Large intestine (tissue), 3 donors: ENCODE data around the gene EFNB1. TPM values are rescaled to one million over a fixed set of nuclear protein-coding genes. Genes with fewer than 3 reads are reported as not detected.

ENCODE experiments used
- DNase-seq, 2 donors: peaks; one replicate each; pipeline versions ENCODE4 v3.0.0 to v3.0.0-alpha.2; 2013
- H3K27ac ChIP-seq: one replicate; pipeline ENCODE4 v1.5.1; 2013; ENCODE audit warnings: low read length
- H3K27me3 ChIP-seq: 2 replicates; pipeline ENCODE4 v1.6.1; 2013; ENCODE audit warnings: low read length; ENCODE audit not compliant: control insufficient read depth, insufficient read depth
- H3K36me3 ChIP-seq: 2 replicates; pipeline ENCODE4 v1.6.1; 2013; ENCODE audit warnings: low read length; ENCODE audit not compliant: control insufficient read depth, insufficient read depth
- H3K4me1 ChIP-seq: one replicate; pipeline ENCODE4 v1.6.1; 2013; ENCODE audit warnings: low read length; ENCODE audit not compliant: control insufficient read depth, insufficient read depth
- H3K4me3 ChIP-seq: one replicate; pipeline ENCODE4 v1.5.1; 2013; ENCODE audit warnings: low read length
- H3K9me3 ChIP-seq: one replicate; pipeline ENCODE4 v1.6.1; 2013; ENCODE audit warnings: mild to moderate bottlenecking, low read depth, low read length, moderate library complexity; ENCODE audit not compliant: control insufficient read depth
- whole genome bisulfite sequencing: methylation state at CpG from one replicate; pipeline ENCODE4 v1.1.5; 2013; ENCODE audit warnings: low lambda C conversion rate; ENCODE audit not compliant: insufficient coverage; 5-methylcytosine and 5-hydroxymethylcytosine counted together
- polyA plus RNA-seq: library from polyadenylated mRNA; unstranded; fragments of 120-200 nt; gene quantifications from one replicate; pipeline ENCODE4 v1.2.1, GENCODE V29; 2013

Gene EFNB1
- polyA plus RNA-seq, 1 donor = 25.4 TPM

DNA sequence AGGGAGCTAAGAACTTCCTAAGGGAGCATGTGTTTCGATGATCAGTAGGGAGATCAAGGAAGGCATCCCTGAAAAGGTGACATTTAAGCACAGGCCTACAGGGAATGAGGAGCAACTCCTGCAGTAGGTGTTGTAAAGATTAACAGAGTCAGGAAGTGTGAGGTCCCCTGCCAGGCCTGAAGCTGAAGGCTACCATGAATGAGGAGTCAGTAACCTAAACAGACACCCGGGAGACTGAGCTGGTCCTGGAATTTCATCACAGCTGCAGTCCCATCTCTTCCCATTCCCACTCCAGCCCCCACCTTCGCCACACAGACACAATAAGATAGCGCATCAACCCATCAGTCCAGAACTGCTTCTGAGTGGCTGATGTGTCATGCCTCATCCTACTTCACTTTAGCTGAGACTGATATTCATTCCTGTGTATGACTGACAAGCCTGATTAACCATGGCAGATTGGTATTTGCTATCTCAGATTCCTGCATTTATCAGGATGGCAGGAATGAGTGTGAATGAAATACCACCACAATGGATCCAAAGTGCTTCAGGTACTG, 27.0 kb upstream of the EFNB1 start:
- H3K9me3 ChIP-seq = no peaks in the 10 kb centered on the region
- no peaks in the 10 kb centered on the region for H3K4me1 ChIP-seq
- no peak overlapping the region for H3K4me3 ChIP-seq
- no peaks in the 10 kb centered on the region for H3K27me3 ChIP-seq
- H3K36me3 ChIP-seq = no peaks in the 10 kb centered on the region
- WGBS = 80% methylated on average over 1 of the region's 4 CpGs
- no peak for DNase-seq
- H3K27ac ChIP-seq = no peak overlapping the region

DNA sequence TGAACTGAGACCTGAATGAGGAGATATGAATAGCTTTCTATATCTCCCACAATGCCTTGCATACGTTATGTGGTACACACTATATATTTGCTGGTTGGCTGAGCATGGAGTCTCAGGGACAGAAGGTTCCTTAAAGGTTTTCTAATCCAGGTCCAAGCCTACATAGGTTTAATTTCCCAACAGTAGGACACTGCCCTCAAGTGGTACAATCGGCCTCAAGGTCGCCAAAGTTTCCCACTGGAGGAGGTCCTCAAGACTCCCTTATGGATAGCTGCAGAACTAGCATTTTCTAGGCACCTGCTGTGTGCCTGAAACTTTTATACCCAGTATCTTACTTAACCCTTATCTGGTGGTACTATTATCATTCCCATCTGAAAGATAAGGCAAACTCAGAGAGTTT, 21.0 kb upstream of the EFNB1 start:
- DNase-seq = no peak
- Histone ChIP-seq H3K36me3 (no peaks in the 10 kb centered on the region), H3K9me3 (no peaks in the 10 kb centered on the region), H3K4me1 (no peaks in the 10 kb centered on the region), H3K4me3 (no peak overlapping the region), H3K27me3 (no peaks in the 10 kb centered on the region), H3K27ac (no peak overlapping the region)
- no CpG with 5 or more reads among the region's 3 CpGs for WGBS

DNA sequence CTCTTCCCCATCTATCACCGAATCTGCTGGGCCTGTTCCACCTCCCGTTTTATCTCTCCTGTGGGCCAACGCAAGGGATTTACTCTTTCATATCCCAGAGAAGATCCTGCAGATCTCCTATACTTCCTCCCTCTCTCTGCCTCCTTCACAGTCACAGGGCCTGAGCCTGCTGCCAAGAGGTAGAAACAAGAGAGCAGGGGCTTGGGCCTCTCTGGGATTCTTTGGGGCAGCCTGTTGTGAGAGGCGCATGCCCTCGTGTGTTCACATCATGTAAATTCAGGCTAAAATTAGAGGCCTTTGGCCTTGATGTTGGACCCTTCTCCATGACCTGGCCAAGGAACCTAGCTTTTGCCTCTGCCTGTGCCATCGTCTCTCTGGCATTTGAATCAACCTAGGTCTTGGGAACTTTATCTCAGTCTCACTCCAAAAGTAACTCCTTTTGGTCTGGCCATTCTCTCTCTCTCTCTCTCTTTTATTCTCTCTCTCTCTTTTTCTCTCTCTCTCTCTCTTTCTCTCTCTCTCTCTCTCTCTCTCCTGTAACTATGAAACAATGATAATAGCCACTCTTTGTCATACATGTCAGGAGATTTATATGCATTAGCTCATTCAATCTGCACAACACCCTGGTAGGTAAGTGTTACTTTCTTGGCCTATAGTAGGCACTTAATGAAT, 20.0 kb upstream of the EFNB1 start:
- no peaks in the 10 kb centered on the region for H3K36me3 ChIP-seq
- H3K27me3 ChIP-seq = no peaks in the 10 kb centered on the region
- H3K4me3 ChIP-seq = no peak overlapping the region
- WGBS = no CpG with 5 or more reads among the region's 6 CpGs
- H3K4me1 ChIP-seq = no peaks in the 10 kb centered on the region
- no peaks in the 10 kb centered on the region for H3K9me3 ChIP-seq
- no peak for DNase-seq
- H3K27ac ChIP-seq = no peak overlapping the region

DNA sequence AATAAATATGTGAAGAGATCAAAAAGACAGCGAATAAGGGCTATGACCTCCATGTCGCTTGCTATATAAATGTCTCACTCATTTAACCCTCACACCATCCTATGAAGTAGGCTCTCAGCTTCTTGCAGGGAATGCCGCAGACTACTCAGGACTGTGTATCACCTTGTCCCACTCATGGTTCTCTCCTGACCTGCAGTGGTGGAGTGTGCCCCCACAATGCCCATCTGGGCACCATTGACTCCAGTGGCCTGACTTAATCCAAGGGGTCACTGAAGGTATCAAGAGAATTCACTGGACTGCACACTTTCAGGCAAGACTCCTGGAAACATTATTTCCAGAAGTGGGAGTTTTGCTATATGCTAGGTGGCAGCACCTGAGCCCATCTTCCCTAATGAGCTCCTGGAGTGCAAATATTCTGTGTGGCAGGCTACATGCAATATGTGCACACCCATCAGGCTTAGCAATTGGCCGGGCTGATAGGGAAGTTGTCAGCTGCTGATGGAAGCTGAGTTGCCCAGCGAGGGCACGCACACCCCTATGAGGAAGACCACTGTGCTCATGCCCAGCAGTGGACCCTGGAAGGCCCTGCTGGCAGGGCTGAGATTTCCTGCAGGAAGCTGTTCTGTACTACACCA, 8.2 kb upstream of the EFNB1 start:
- H3K27me3 ChIP-seq = no peaks in the 10 kb centered on the region
- no peak overlapping the region for H3K27ac ChIP-seq
- no peak for DNase-seq
- no CpG with 5 or more reads among the region's 6 CpGs for WGBS
- no peaks in the 10 kb centered on the region for H3K36me3 ChIP-seq
- H3K4me3 ChIP-seq = no peak overlapping the region
- no peaks in the 10 kb centered on the region for H3K9me3 ChIP-seq
- no peaks in the 10 kb centered on the region for H3K4me1 ChIP-seq

DNA sequence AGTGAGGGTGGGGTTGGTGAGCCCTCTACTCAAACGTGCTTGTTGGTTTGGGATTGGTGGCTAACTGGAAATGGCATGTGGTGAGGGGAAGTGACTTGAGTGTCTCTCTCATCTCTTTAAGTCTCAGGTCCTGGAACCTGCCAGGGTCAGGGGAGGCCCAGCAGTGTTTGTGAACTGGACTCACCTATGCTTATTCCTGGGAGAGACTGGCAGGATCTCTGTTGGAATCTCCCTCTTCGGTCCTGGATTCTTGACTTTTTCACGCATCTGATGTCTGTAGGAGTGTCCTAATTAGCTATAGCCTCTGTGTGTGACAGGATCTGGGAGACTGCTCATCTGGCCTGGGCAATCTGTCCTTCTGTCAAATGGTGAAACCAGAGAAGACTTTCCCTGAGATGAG, 7.2 kb upstream of the EFNB1 start:
- Histone ChIP-seq H3K4me1 (peaks cover 4% of the 10 kb centered on the region), H3K9me3 (no peaks in the 10 kb centered on the region), H3K27me3 (no peaks in the 10 kb centered on the region), H3K4me3 (no peak overlapping the region), H3K36me3 (no peaks in the 10 kb centered on the region), H3K27ac (no peak overlapping the region)
- WGBS = no CpG with 5 or more reads among the region's 3 CpGs
- no peak for DNase-seq

DNA sequence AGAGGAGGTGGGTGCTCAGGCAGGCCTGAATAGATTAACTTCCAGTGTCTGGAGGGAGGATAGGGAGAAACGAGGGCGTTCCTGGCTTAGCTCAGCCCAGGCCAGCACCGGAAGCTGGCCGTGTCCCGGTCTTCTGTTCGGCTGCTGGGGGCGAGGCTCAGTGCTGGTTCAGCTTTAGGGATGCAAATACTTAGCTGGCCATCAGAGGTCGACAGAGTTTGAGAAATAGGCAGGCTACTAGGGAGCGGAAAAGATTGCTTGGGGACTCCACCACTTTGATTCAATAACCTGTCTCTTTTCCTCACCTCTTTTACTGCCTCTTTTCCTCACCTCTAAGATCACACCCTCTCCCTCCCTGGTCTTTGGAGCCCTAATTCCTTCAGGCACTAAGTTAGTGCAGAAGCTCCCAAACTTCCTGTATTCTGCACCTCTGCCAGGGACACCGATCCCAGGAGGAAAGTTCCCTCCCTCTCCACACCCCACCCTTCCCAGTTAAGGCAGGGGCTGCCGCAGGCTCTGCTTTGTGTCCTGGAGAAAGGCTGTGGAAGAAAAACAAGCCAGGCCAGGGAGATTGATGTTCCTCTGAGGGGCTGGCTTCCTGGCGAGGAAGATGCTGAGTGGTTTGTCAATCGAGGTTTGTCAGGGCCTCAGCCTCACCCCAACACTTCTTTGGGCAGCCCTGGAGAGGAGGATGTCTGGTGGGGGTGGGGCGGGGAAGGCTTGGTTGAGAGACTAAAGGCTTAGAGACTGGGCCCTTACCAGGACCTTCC, 6.0 kb upstream of the EFNB1 start:
- DNase-seq = peak in 1 of 2 donors; percentile 50
- WGBS = no CpG with 5 or more reads among the region's 14 CpGs
- Histone ChIP-seq H3K4me3 (no peak overlapping the region), H3K9me3 (no peaks in the 10 kb centered on the region), H3K27me3 (no peaks in the 10 kb centered on the region), H3K4me1 (peaks cover 9% of the 10 kb centered on the region), H3K27ac (no peak overlapping the region), H3K36me3 (no peaks in the 10 kb centered on the region)

DNA sequence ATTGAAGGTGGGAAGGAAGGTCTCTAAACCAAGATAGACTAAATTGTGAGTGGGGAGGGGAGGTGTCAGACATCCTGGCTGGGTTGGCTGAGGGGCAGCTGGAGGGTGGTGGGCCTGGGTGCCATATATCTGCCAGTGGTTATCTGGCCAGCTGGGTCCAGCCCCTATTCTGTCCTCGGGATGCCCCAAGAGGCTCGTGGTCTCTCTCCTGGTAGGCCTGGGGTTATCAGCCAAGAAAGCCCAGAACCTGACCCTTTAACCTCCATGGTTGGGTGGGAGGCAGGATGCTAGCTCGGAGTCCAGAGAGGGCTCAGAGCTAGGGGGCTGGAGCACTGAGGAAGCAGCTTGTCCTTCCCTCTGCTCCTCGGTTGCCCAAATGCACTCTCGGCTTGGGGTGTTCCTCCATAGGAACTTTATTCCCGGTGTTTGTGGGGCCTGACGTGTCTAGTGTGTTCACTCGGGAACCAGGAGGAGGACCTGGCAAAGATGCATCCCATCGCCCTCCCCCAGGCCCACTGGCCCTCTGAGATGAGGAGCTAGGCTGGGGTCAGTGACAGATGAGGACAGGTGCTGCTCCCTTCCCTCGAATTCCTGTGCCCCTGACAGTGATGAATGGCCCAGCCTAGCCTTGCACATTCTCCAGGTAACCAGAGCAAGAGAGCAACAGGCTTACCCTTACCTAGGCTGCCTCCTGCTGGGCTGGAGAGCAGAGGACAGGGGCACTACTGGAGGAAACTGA, 5.2 kb upstream of the EFNB1 start:
- Histone ChIP-seq H3K4me3 (no peak overlapping the region), H3K27me3 (no peaks in the 10 kb centered on the region), H3K27ac (no peak overlapping the region), H3K36me3 (no peaks in the 10 kb centered on the region), H3K4me1 (peaks cover 13% of the 10 kb centered on the region), H3K9me3 (no peaks in the 10 kb centered on the region)
- DNase-seq = no peak
- no CpG with 5 or more reads among the region's 10 CpGs for WGBS

DNA sequence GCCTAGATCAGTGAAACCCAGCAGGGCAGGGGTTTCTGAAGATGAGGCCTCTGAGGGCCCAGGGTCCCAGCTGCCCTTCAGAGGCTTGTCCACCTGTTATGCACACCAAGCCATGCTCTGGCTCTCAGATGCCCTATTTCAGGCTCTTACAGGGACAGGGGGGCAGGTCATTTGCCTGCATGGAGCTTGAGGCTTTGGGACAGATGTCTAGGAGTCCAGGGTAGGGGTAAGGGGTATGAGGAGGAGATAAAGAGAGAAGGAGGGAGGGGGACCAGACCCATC, 4.7 kb upstream of the EFNB1 start:
- Histone ChIP-seq H3K9me3 (no peaks in the 10 kb centered on the region), H3K27me3 (no peaks in the 10 kb centered on the region), H3K36me3 (no peaks in the 10 kb centered on the region), H3K4me1 (peaks cover 13% of the 10 kb centered on the region), H3K4me3 (no peak overlapping the region), H3K27ac (no peak overlapping the region)
- no peak for DNase-seq

DNA sequence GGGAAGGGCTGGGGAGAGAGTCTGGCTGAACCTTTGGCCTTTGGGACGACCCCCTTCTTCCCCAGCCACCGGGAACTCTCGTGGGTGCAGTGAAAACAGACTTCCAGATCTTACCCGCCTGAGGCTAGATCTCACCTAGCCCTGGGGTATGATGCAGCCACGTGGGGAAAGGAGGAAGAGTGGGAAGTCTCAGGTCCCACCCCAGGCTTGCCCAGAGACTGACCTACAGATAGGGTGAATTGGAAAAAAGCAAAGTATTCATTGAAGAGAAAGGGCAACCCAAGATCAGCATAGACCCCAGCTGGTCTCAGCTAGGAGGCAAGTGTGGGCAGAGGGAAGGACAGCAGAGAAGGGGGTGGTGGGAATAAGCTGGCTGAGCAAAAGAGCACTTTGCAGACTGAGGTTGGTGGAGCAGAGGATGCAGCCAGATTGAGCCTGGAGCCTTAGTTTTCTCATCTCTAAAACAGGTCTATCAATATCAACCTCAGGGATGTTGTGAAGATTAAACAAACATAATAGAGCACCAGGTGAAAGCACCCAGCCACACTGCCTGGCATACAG, 4.2 kb upstream of the EFNB1 start:
- no peak overlapping the region for H3K27ac ChIP-seq
- no peak overlapping the region for H3K4me3 ChIP-seq
- H3K9me3 ChIP-seq = no peaks in the 10 kb centered on the region
- no peak for DNase-seq
- H3K36me3 ChIP-seq = no peaks in the 10 kb centered on the region
- WGBS = no CpG with 5 or more reads among the region's 5 CpGs
- H3K27me3 ChIP-seq = no peaks in the 10 kb centered on the region
- peaks cover 13% of the 10 kb centered on the region for H3K4me1 ChIP-seq
